GM21786 (cell line): ENCODE results near the gene FREY1.

Experiments used
- ATAC-seq: cut with Tn5 transposase; IDR thresholded peaks from one replicate; pipeline ENCODE4 v1.9.1; 2021; ENCODE audit not compliant: unreplicated experiment

FREY1 gene

GRCh38 chr11:45895553-45896259, 11.4 kb downstream of the FREY1 start:
- no peak for ATAC-seq

GRCh38 chr11:45894555-45895247, 12.4 kb downstream of the FREY1 start:
- no peak for ATAC-seq

- no peak for ATAC-seq
Measured at GRCh38 chr11:45892856-45893255, 14.2 kb downstream of the FREY1 start.

GRCh38 chr11:45890886-45891550, 16.1 kb downstream of the FREY1 start:
- no peak for ATAC-seq

- no peak for ATAC-seq
Measured at GRCh38 chr11:45889966-45890365, 17.1 kb downstream of the FREY1 start.

GRCh38 chr11:45889555-45889954, 17.5 kb downstream of the FREY1 start:
- no peak for ATAC-seq

GRCh38 chr11:45887587-45887986, 19.5 kb downstream of the FREY1 start:
- no peak for ATAC-seq

- no peak for ATAC-seq
Measured at GRCh38 chr11:45886816-45887520, 20.1 kb downstream of the FREY1 start.

- no peak for ATAC-seq
Measured at GRCh38 chr11:45885921-45886721, 20.9 kb downstream of the FREY1 start.

GRCh38 chr11:45885274-45885920, 21.7 kb downstream of the FREY1 start, which contains the start of gene MAPK8IP1:
TSS of gene MAPK8IP1 (plus strand) at chr11:45885651. CDS start at chr11:45885821, 170 bp downstream.
- no peak for ATAC-seq

GRCh38 chr11:45884596-45885185, 22.4 kb downstream of the FREY1 start:
- no peak for ATAC-seq

GRCh38 chr11:45881708-45882368, 25.2 kb downstream of the FREY1 start:
- no peak for ATAC-seq

- no peak for ATAC-seq
Measured at GRCh38 chr11:45880772-45881570, 26.1 kb downstream of the FREY1 start.

- no peak for ATAC-seq
Measured at GRCh38 chr11:45879803-45880686, 27.0 kb downstream of the FREY1 start.

- no peak for ATAC-seq
Measured at GRCh38 chr11:45877845-45878244, 29.2 kb downstream of the FREY1 start.

- ATAC-seq, result no peak
Measured at GRCh38 chr11:45877221-45877620, 29.9 kb downstream of the FREY1 start.

GRCh38 chr11:45876401-45876800, 30.7 kb downstream of the FREY1 start:
- no peak for ATAC-seq
